Vagina (tissue), 2 donors: ENCODE measurements around the gene ANAPC5.

Experiments
- POLR2A ChIP-seq, 2 donors: fragments of 450-650 bp; IDR thresholded peaks; one replicate each; pipeline ENCODE4 v1.6.1; 2017; ENCODE audit warnings: antibody characterized with exemption in 2 of 2, mild to moderate bottlenecking in 2 of 2, moderate library complexity in 2 of 2
- POLR2AphosphoS5 ChIP-seq, 2 donors: sonication (generic); formaldehyde crosslinking; IDR thresholded peaks; one replicate each; pipeline ENCODE4 v1.9.0; 2017; ENCODE audit warnings: antibody characterized with exemption in 2 of 2, mild to moderate bottlenecking in 2 of 2, low read depth in 1 of 2; ENCODE audit not compliant: insufficient read depth in 1 of 2
- TF ChIP-seq, protein P1 (sequence below), 3 experiments: fragments of 450-650 bp in 2 of 3; fragments of 200-600 bp in 1 of 3; sonication (generic) in 1 of 3; IDR thresholded peaks; one replicate each; pipeline ENCODE4 v1.5.1; 2017 to 2019; ENCODE audit warnings: antibody characterized with exemption in 3 of 3, mild to moderate bottlenecking in 2 of 3, moderate library complexity in 2 of 3

DNA sequence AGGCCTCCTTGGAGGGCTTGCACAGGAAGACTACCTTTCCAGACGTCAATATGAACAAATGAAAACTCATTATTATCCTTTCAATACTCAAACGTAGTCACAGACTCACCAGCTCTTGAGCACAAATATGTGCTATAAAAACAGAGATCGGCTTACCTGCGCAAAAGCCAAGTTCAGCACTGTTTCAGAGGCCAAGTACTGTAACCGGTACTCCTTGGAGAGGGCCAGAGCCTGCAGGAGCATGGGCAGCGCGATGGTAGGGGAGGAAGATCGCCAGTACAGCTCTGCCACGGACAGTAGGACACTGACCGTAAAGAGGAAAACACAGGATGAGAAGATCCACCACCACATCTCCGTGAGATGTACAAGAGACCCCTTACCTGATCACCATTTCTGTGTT is 34.1 kb downstream of the ANAPC5 start:
- TF ChIP-seq, protein P1, sequence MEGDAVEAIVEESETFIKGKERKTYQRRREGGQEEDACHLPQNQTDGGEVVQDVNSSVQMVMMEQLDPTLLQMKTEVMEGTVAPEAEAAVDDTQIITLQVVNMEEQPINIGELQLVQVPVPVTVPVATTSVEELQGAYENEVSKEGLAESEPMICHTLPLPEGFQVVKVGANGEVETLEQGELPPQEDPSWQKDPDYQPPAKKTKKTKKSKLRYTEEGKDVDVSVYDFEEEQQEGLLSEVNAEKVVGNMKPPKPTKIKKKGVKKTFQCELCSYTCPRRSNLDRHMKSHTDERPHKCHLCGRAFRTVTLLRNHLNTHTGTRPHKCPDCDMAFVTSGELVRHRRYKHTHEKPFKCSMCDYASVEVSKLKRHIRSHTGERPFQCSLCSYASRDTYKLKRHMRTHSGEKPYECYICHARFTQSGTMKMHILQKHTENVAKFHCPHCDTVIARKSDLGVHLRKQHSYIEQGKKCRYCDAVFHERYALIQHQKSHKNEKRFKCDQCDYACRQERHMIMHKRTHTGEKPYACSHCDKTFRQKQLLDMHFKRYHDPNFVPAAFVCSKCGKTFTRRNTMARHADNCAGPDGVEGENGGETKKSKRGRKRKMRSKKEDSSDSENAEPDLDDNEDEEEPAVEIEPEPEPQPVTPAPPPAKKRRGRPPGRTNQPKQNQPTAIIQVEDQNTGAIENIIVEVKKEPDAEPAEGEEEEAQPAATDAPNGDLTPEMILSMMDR (IDR thresholded peaks at IDR 0.05): no peak
- TF ChIP-seq POLR2A (IDR thresholded peaks at IDR 0.05) (no peak), POLR2AphosphoS5 (IDR thresholded peaks at IDR 0.05; ENCODE audit: insufficient read depth in 1 of 2, low read depth in 1 of 2) (no peak)
